ENCODE measurements around the gene PRSS22. TPM values are rescaled to one million over a fixed set of nuclear protein-coding genes. Genes with fewer than 3 reads are reported as not detected.

Gene PRSS22
- total RNA-seq, 4 donors from 2014 or later = 1.2 to 7.7 (median 4.6) TPM

- H3K27ac ChIP-seq = no peak overlapping the region
- H3K9me3 ChIP-seq = no peaks in the 10 kb centered on the region
- no peaks in the 10 kb centered on the region for H3K27me3 ChIP-seq
- 54 to 57% methylated on average over 22 to 30 of the region's 56 CpGs for WGBS, 2 donors
- H3K4me3 ChIP-seq (replicated peaks in 1 of 3) = no peak overlapping the region
- no peak for TF ChIP-seq CTCF (IDR thresholded peaks at IDR 0.05)
- TF ChIP-seq POLR2A (IDR thresholded peaks at IDR 0.05) = no peak
- intact Hi-C loops (cut with DNase I) = no loop called here
- H3K4me1 ChIP-seq = peaks cover 4 to 7% of the 10 kb centered on the region in 2 donors
- H3K36me3 ChIP-seq = no peaks in the 10 kb centered on the region
- DNase-seq = no peak
These were observed 5.1 kb downstream of the PRSS22 start for GRCh38 chr16:2852731-2853507.

- no peaks in the 10 kb centered on the region for H3K36me3 ChIP-seq
- H3K4me3 ChIP-seq (replicated peaks in 1 of 3) = no peak overlapping the region
- no peak overlapping the region for H3K27ac ChIP-seq
- no peaks in the 10 kb centered on the region for H3K27me3 ChIP-seq
- no peaks in the 10 kb centered on the region for H3K9me3 ChIP-seq
- TF ChIP-seq CTCF (IDR thresholded peaks at IDR 0.05) = no peak
- no peak for TF ChIP-seq POLR2A (IDR thresholded peaks at IDR 0.05)
- WGBS, 2 donors = 89% methylated on average over 12 to 13 of the region's 16 CpGs
- DNase-seq = no peak
- intact Hi-C loops (cut with DNase I) = no loop called here
- no peaks in the 10 kb centered on the region for H3K4me1 ChIP-seq
These were observed 5.8 kb downstream of the PRSS22 start for GRCh38 chr16:2852003-2852730.

- no peak overlapping the region for H3K27ac ChIP-seq
- H3K4me3 ChIP-seq (replicated peaks in 1 of 3) = no peak overlapping the region
- no peaks in the 10 kb centered on the region for H3K9me3 ChIP-seq
- TF ChIP-seq CTCF (IDR thresholded peaks at IDR 0.05) = no peak
- no peak for TF ChIP-seq POLR2A (IDR thresholded peaks at IDR 0.05)
- no peaks in the 10 kb centered on the region for H3K36me3 ChIP-seq
- WGBS, 2 donors = 71 to 79% methylated on average over 16 of the region's 16 CpGs
- no peak for DNase-seq
- H3K27me3 ChIP-seq = no peaks in the 10 kb centered on the region
- no peaks in the 10 kb centered on the region for H3K4me1 ChIP-seq
- intact Hi-C loops (cut with DNase I) = no loop called here
These were observed 8.8 kb downstream of the PRSS22 start for GRCh38 chr16:2848933-2849725.

- H3K36me3 ChIP-seq = no peaks in the 10 kb centered on the region
- H3K4me1 ChIP-seq = peaks cover 6 to 7% of the 10 kb centered on the region in 2 donors
- intact Hi-C loops (cut with DNase I) = no loop called here
- H3K27me3 ChIP-seq = no peaks in the 10 kb centered on the region
- WGBS, 2 donors = 62% methylated on average over 3 of the region's 3 CpGs
- no peak for DNase-seq
- no peaks in the 10 kb centered on the region for H3K9me3 ChIP-seq
- no peak for TF ChIP-seq CTCF (IDR thresholded peaks at IDR 0.05)
- TF ChIP-seq POLR2A (IDR thresholded peaks at IDR 0.05) = no peak
- no peak overlapping the region for H3K27ac ChIP-seq
- H3K4me3 ChIP-seq (replicated peaks in 1 of 3) = no peak overlapping the region
These were observed 11.3 kb downstream of the PRSS22 start for GRCh38 chr16:2846511-2847310.

Data from thyroid gland (tissue), 4 donors.